ENCODE measurements around the gene NAT16.
"Not testable (repeated sequence)": the region's sequence is repeated elsewhere in the genome, so short reads cannot be mapped to it uniquely, and the experiment has no call there.

Gene NAT16

GRCh38 chr7:101200862-101201599 lies 20.9 kb upstream of the NAT16 start, which contains the start of gene MOGAT3:
MOGAT3 (minus strand) TSS chr7:101201036; CDS start chr7:101200854, 182 bp downstream.
- Histone ChIP-seq H3K9me3 (ENCODE audit: control insufficient read depth, low read depth, low read length) (no peaks in the 10 kb centered on the region), H3K27me3 (ENCODE audit: control insufficient read depth, insufficient read depth, low read length) (no peaks in the 10 kb centered on the region), H3K27ac (ENCODE audit: low read length) (no peak within 1 kb of the TSS), H3K36me3 (ENCODE audit: control insufficient read depth, low read depth, low read length) (no peaks in the 10 kb centered on the region), H3K9ac (ENCODE audit: low read length) (no peak within 1 kb of the TSS), H3K4me1 (ENCODE audit: control insufficient read depth, low read depth, low read length) (peaks cover 8% of the 10 kb centered on the region), H3K4me3 (ENCODE audit: low read length) (no peak within 1 kb of the TSS)

GRCh38 chr7:101200504-101200861 lies 20.4 kb upstream of the NAT16 start:
- Histone ChIP-seq H3K27ac (ENCODE audit: low read length) (no peak overlapping the region), H3K27me3 (ENCODE audit: control insufficient read depth, insufficient read depth, low read length) (no peaks in the 10 kb centered on the region), H3K9ac (ENCODE audit: low read length) (no peak overlapping the region), H3K9me3 (ENCODE audit: control insufficient read depth, low read depth, low read length) (no peaks in the 10 kb centered on the region), H3K4me3 (ENCODE audit: low read length) (no peak overlapping the region), H3K36me3 (ENCODE audit: control insufficient read depth, low read depth, low read length) (no peaks in the 10 kb centered on the region), H3K4me1 (ENCODE audit: control insufficient read depth, low read depth, low read length) (peaks cover 8% of the 10 kb centered on the region)

- not testable (repeated sequence) for H3K36me3 ChIP-seq (ENCODE audit: control insufficient read depth, low read depth, low read length); H3K9me3 ChIP-seq (ENCODE audit: control insufficient read depth, low read depth, low read length); H3K27ac ChIP-seq (ENCODE audit: low read length); H3K9ac ChIP-seq (ENCODE audit: low read length); H3K4me3 ChIP-seq (ENCODE audit: low read length); H3K27me3 ChIP-seq (ENCODE audit: control insufficient read depth, insufficient read depth, low read length); H3K4me1 ChIP-seq (ENCODE audit: control insufficient read depth, low read depth, low read length)
Observed at GRCh38 chr7:101199522-101199921, 19.4 kb upstream of the NAT16 start.

- Histone ChIP-seq H3K9ac (ENCODE audit: low read length) (no peak overlapping the region), H3K4me1 (ENCODE audit: control insufficient read depth, low read depth, low read length) (peaks cover 8% of the 10 kb centered on the region), H3K27ac (ENCODE audit: low read length) (no peak overlapping the region), H3K36me3 (ENCODE audit: control insufficient read depth, low read depth, low read length) (no peaks in the 10 kb centered on the region), H3K4me3 (ENCODE audit: low read length) (no peak overlapping the region), H3K9me3 (ENCODE audit: control insufficient read depth, low read depth, low read length) (no peaks in the 10 kb centered on the region), H3K27me3 (ENCODE audit: control insufficient read depth, insufficient read depth, low read length) (no peaks in the 10 kb centered on the region)
Observed at GRCh38 chr7:101198476-101198875, 18.4 kb upstream of the NAT16 start.

- H3K27ac ChIP-seq (ENCODE audit: low read length) = no peak overlapping the region
- H3K4me1 ChIP-seq (ENCODE audit: control insufficient read depth, low read depth, low read length) = peaks cover 8% of the 10 kb centered on the region
- H3K4me3 ChIP-seq (ENCODE audit: low read length) = no peak overlapping the region
- H3K9ac ChIP-seq (ENCODE audit: low read length) = no peak overlapping the region
- no peaks in the 10 kb centered on the region for H3K9me3 ChIP-seq (ENCODE audit: control insufficient read depth, low read depth, low read length)
- no peaks in the 10 kb centered on the region for H3K27me3 ChIP-seq (ENCODE audit: control insufficient read depth, insufficient read depth, low read length)
- no peaks in the 10 kb centered on the region for H3K36me3 ChIP-seq (ENCODE audit: control insufficient read depth, low read depth, low read length)
Observed at GRCh38 chr7:101197991-101198390, 17.9 kb upstream of the NAT16 start.

- no peak overlapping the region for H3K27ac ChIP-seq (ENCODE audit: low read length)
- H3K4me1 ChIP-seq (ENCODE audit: control insufficient read depth, low read depth, low read length) = peaks cover 5% of the 10 kb centered on the region
- no peaks in the 10 kb centered on the region for H3K9me3 ChIP-seq (ENCODE audit: control insufficient read depth, low read depth, low read length)
- no peaks in the 10 kb centered on the region for H3K36me3 ChIP-seq (ENCODE audit: control insufficient read depth, low read depth, low read length)
- no peaks in the 10 kb centered on the region for H3K27me3 ChIP-seq (ENCODE audit: control insufficient read depth, insufficient read depth, low read length)
- no peak overlapping the region for H3K9ac ChIP-seq (ENCODE audit: low read length)
- H3K4me3 ChIP-seq (ENCODE audit: low read length) = no peak overlapping the region
Observed at GRCh38 chr7:101195884-101196283, 15.8 kb upstream of the NAT16 start.

GRCh38 chr7:101189109-101189508 lies 9.0 kb upstream of the NAT16 start:
- Histone ChIP-seq H3K27me3 (ENCODE audit: control insufficient read depth, insufficient read depth, low read length) (no peaks in the 10 kb centered on the region), H3K27ac (ENCODE audit: low read length) (no peak overlapping the region), H3K9ac (ENCODE audit: low read length) (no peak overlapping the region), H3K9me3 (ENCODE audit: control insufficient read depth, low read depth, low read length) (no peaks in the 10 kb centered on the region), H3K4me1 (ENCODE audit: control insufficient read depth, low read depth, low read length) (no peaks in the 10 kb centered on the region), H3K4me3 (ENCODE audit: low read length) (no peak overlapping the region), H3K36me3 (ENCODE audit: control insufficient read depth, low read depth, low read length) (no peaks in the 10 kb centered on the region)

- H3K27me3 ChIP-seq (ENCODE audit: control insufficient read depth, insufficient read depth, low read length) = no peaks in the 10 kb centered on the region
- peaks cover 3% of the 10 kb centered on the region for H3K4me1 ChIP-seq (ENCODE audit: control insufficient read depth, low read depth, low read length)
- no peak overlapping the region for H3K27ac ChIP-seq (ENCODE audit: low read length)
- no peak overlapping the region for H3K9ac ChIP-seq (ENCODE audit: low read length)
- no peak overlapping the region for H3K4me3 ChIP-seq (ENCODE audit: low read length)
- no peaks in the 10 kb centered on the region for H3K36me3 ChIP-seq (ENCODE audit: control insufficient read depth, low read depth, low read length)
- H3K9me3 ChIP-seq (ENCODE audit: control insufficient read depth, low read depth, low read length) = no peaks in the 10 kb centered on the region
Observed at GRCh38 chr7:101186844-101187428, 6.8 kb upstream of the NAT16 start.

- Histone ChIP-seq H3K9ac (ENCODE audit: low read length) (no peak overlapping the region), H3K4me1 (ENCODE audit: control insufficient read depth, low read depth, low read length) (peaks cover 4% of the 10 kb centered on the region), H3K4me3 (ENCODE audit: low read length) (no peak overlapping the region), H3K27me3 (ENCODE audit: control insufficient read depth, insufficient read depth, low read length) (peaks cover 1% of the 10 kb centered on the region), H3K36me3 (ENCODE audit: control insufficient read depth, low read depth, low read length) (no peaks in the 10 kb centered on the region), H3K9me3 (ENCODE audit: control insufficient read depth, low read depth, low read length) (no peaks in the 10 kb centered on the region), H3K27ac (ENCODE audit: low read length) (no peak overlapping the region)
Observed at GRCh38 chr7:101186194-101186593, 6.1 kb upstream of the NAT16 start.

- Histone ChIP-seq H3K27me3 (ENCODE audit: control insufficient read depth, insufficient read depth, low read length) (peaks cover 10% of the 10 kb centered on the region), H3K9ac (ENCODE audit: low read length) (no peak overlapping the region), H3K9me3 (ENCODE audit: control insufficient read depth, low read depth, low read length) (no peaks in the 10 kb centered on the region), H3K4me3 (ENCODE audit: low read length) (no peak overlapping the region), H3K4me1 (ENCODE audit: control insufficient read depth, low read depth, low read length) (peaks cover 8% of the 10 kb centered on the region), H3K36me3 (ENCODE audit: control insufficient read depth, low read depth, low read length) (no peaks in the 10 kb centered on the region), H3K27ac (ENCODE audit: low read length) (no peak overlapping the region)
Observed at GRCh38 chr7:101185258-101185839, 5.3 kb upstream of the NAT16 start.

- Histone ChIP-seq H3K4me1 (ENCODE audit: control insufficient read depth, low read depth, low read length) (peaks cover 9% of the 10 kb centered on the region), H3K27ac (ENCODE audit: low read length) (no peak overlapping the region), H3K9me3 (ENCODE audit: control insufficient read depth, low read depth, low read length) (no peaks in the 10 kb centered on the region), H3K36me3 (ENCODE audit: control insufficient read depth, low read depth, low read length) (no peaks in the 10 kb centered on the region), H3K9ac (ENCODE audit: low read length) (no peak overlapping the region), H3K4me3 (ENCODE audit: low read length) (peak overlapping the region; percentile 70), H3K27me3 (ENCODE audit: control insufficient read depth, insufficient read depth, low read length) (peaks cover 65% of the 10 kb centered on the region)
Observed at GRCh38 chr7:101179713-101180112, 380 bp downstream of the NAT16 start.

GRCh38 chr7:101179117-101179516 lies 976 bp downstream of the NAT16 start:
- peaks cover 9% of the 10 kb centered on the region for H3K4me1 ChIP-seq (ENCODE audit: control insufficient read depth, low read depth, low read length)
- H3K4me3 ChIP-seq (ENCODE audit: low read length) = peak overlapping the region; percentile 70
- H3K27ac ChIP-seq (ENCODE audit: low read length) = no peak overlapping the region
- no peak overlapping the region for H3K9ac ChIP-seq (ENCODE audit: low read length)
- peaks cover 71% of the 10 kb centered on the region for H3K27me3 ChIP-seq (ENCODE audit: control insufficient read depth, insufficient read depth, low read length)
- H3K9me3 ChIP-seq (ENCODE audit: control insufficient read depth, low read depth, low read length) = no peaks in the 10 kb centered on the region
- no peaks in the 10 kb centered on the region for H3K36me3 ChIP-seq (ENCODE audit: control insufficient read depth, low read depth, low read length)
